Activated CD8-positive, alpha-beta T cell treated with anti-CD3 and anti-CD28 coated beads for 36 hours (primary cell): Measurements from ENCODE around the gene GOLPH3L. TPM values are rescaled to one million over a fixed set of nuclear protein-coding genes. Genes with fewer than 3 reads are reported as not detected.

Experiments used
- ATAC-seq: fragments of 200-7000 bp; cut with Tn5 transposase; one replicate; pipeline ENCODE4 v1.10.0; 2021; ENCODE audit warnings: mild to moderate bottlenecking, moderate library complexity
- CTCF ChIA-PET: fragments of 350-600 bp; sonication (Branson Sonifier 250); formaldehyde crosslinking; loops from one replicate; lab custom pipeline; 2021; ENCODE audit warnings: antibody characterized with exemption; lab: Charles Lee
- POLR2A ChIA-PET: fragments of 350-600 bp; sonication (Branson Sonifier 250); formaldehyde crosslinking; loops from one replicate; lab custom pipeline; 2021; ENCODE audit warnings: antibody characterized with exemption; lab: Charles Lee
- DNase-seq: peaks from one replicate; pipeline ENCODE4 v3.0.0-alpha.2; 2020
- H3K27ac Mint-ChIP-seq: one replicate; pipeline ENCODE4 v1.8.0; 2021; ENCODE audit warnings: mild to moderate bottlenecking, mixed read lengths
- H3K27me3 Mint-ChIP-seq: one replicate; pipeline ENCODE4 v1.8.0; 2021; ENCODE audit warnings: mixed read lengths
- H3K36me3 Mint-ChIP-seq: one replicate; pipeline ENCODE4 v1.8.0; 2021; ENCODE audit warnings: low read depth, mixed read lengths
- H3K4me1 Mint-ChIP-seq: one replicate; pipeline ENCODE4 v1.8.0; 2021; ENCODE audit warnings: low read depth, mixed read lengths
- H3K4me3 Mint-ChIP-seq: one replicate; pipeline ENCODE4 v1.8.0; 2021; ENCODE audit warnings: mild to moderate bottlenecking, moderate library complexity, mixed read lengths
- H3K9me3 Mint-ChIP-seq: one replicate; pipeline ENCODE4 v1.8.0; 2021; ENCODE audit warnings: mixed read lengths
- intact Hi-C: fragments of 100-400 bp; cut with micrococcal nuclease; formaldehyde crosslinking; loops from one replicate; pipeline ENCODE4 v1.10.0; 2022
- total RNA-seq, 2 experiments: library from RNA; stranded (reverse); gene quantifications; one replicate each; pipeline ENCODE4 v1.2.3, GENCODE V29; 2021
- TF ChIP-seq, protein P1 (sequence below): fragments of 200-600 bp; IDR thresholded peaks from one replicate; pipeline ENCODE4 v1.8.0; 2022; ENCODE audit warnings: antibody characterized with exemption, mild to moderate bottlenecking

GOLPH3L gene
- total RNA-seq, 2 experiments from 2014 or later, result 15.8 to 16.9 TPM

DNA sequence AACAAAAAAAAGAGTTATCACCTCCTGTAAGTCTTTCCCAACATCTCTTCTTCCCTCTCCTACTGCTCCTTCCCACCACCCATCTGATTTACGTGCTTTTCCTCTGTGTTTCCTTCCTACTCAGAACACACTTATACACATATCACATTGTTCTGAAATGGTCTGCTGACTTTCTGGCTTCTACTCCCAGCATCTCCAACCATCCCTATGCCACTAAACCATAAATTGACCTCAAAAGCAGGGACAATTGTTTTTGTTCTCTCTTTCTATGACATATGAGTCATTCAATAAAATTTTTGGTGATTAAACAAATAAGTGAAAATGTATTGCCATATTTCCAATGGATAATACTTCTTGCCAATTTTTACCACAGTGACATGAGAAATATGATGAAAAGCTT, 8.2 kb downstream of the GOLPH3L start:
- ATAC-seq (no peak), DNase-seq (no peak)
- Mint-ChIP-seq H3K9me3 (no peaks in the 10 kb centered on the region), H3K4me3 (no peak overlapping the region), H3K27me3 (no peaks in the 10 kb centered on the region), H3K4me1 (peaks cover 17% of the 10 kb centered on the region), H3K36me3 (peaks cover 10% of the 10 kb centered on the region), H3K27ac (no peak overlapping the region)
- POLR2A ChIA-PET, result interaction anchor here (0.6 to 0.7 kb wide), 2 partner anchors 141 to 297 kb away, joined by 3 read pairs; no protein-coding TSS in a partner anchor
- intact Hi-C loops, result no loop called here
- TF ChIP-seq, protein P1, sequence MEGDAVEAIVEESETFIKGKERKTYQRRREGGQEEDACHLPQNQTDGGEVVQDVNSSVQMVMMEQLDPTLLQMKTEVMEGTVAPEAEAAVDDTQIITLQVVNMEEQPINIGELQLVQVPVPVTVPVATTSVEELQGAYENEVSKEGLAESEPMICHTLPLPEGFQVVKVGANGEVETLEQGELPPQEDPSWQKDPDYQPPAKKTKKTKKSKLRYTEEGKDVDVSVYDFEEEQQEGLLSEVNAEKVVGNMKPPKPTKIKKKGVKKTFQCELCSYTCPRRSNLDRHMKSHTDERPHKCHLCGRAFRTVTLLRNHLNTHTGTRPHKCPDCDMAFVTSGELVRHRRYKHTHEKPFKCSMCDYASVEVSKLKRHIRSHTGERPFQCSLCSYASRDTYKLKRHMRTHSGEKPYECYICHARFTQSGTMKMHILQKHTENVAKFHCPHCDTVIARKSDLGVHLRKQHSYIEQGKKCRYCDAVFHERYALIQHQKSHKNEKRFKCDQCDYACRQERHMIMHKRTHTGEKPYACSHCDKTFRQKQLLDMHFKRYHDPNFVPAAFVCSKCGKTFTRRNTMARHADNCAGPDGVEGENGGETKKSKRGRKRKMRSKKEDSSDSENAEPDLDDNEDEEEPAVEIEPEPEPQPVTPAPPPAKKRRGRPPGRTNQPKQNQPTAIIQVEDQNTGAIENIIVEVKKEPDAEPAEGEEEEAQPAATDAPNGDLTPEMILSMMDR, result no peak
- CTCF ChIA-PET, result interaction anchor here (1.4 kb wide), 1 partner anchor 9 kb away, joined by 3 read pairs; the partner anchor contains the start of gene GOLPH3L

DNA sequence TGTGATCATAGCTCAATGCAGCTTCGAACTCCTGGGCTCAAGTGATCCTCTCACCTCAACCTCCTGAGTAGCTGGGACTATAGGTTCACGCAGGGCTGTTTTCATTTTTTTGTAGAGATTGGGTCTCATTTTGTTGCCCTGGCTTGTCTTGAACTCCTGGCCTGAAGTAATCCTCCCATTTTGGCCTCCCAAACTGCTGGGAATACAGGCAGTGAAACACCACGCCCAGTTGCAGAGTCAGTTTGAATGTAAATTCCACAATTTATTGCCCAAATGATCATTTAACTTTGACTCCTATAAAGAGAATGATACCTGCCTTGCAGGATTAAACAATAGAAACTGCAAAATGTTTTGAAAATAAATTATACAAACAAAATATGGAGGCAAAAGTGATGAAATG, 10.7 kb downstream of the GOLPH3L start:
- ChIA-PET POLR2A (no interaction called here), CTCF (interaction anchor here (1.5 kb wide), 1 partner anchor 11 kb away, joined by 3 read pairs; the partner anchor contains the start of gene GOLPH3L)
- TF ChIP-seq, protein P1, result no peak
- no peak overlapping the region for H3K4me3 Mint-ChIP-seq
- intact Hi-C loops, result no loop called here
- H3K27me3 Mint-ChIP-seq, result no peaks in the 10 kb centered on the region
- H3K27ac Mint-ChIP-seq, result no peak overlapping the region
- ATAC-seq, result no peak
- no peak for DNase-seq
- peaks cover 12% of the 10 kb centered on the region for H3K4me1 Mint-ChIP-seq
- H3K9me3 Mint-ChIP-seq, result no peaks in the 10 kb centered on the region
- H3K36me3 Mint-ChIP-seq, result peaks cover 9% of the 10 kb centered on the region

DNA sequence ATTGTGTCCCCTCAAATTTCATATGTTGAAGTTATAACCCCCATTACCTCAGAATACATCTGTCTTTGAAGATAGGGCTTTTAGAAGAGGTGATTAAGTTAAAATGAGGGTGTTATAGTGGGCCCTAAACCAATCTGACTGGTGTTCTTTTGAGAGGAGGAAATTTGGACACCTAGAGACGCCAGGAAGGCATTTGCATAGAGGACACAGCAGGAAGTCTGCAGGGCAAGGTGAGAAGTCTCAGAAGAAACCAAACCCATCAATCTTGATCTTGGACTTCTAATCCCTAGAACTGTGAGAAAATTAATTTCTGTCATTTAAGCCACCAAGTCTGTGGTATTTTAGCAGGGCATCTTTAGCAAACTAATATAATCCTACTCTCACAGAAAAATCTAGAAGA, 13.0 kb downstream of the GOLPH3L start:
- TF ChIP-seq, protein P1, result no peak
- Mint-ChIP-seq H3K36me3 (peaks cover 6% of the 10 kb centered on the region), H3K9me3 (no peaks in the 10 kb centered on the region), H3K4me1 (peaks cover 13% of the 10 kb centered on the region), H3K27ac (peak overlapping the region; percentile 79), H3K4me3 (no peak overlapping the region), H3K27me3 (no peaks in the 10 kb centered on the region)
- DNase-seq (no peak), ATAC-seq (no peak)
- intact Hi-C loops, result no loop called here
- ChIA-PET CTCF (interaction anchor here (0.8 to 1.5 kb wide), 2 partner anchors 37 to 57 kb away, joined by 3 to 4 read pairs; no protein-coding TSS in a partner anchor), POLR2A (interaction anchor here (1.3 kb wide), 1 partner anchor 106 kb away, joined by 4 read pairs; no protein-coding TSS in a partner anchor)

DNA sequence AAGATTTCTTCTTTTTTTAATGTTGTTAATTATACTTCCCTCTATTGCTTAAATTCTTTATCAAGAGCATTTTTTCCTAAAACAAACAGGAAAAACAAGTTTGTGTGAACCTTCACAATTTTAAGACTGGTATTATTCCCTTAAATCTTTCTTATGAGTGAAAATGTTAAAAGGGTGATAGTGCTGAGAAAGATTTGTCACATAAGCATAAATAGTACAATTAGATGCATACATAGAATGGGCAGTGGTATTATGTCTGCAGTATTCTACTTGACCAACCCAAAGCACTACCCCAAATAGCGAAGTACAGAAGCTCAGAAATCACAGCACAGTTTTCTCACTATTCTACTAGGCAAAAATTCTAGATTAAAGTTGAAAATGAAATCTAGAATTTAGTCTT, 18.0 kb downstream of the GOLPH3L start:
- POLR2A ChIA-PET, result no interaction called here
- no peak overlapping the region for H3K4me3 Mint-ChIP-seq
- no peaks in the 10 kb centered on the region for H3K27me3 Mint-ChIP-seq
- no peak for ATAC-seq
- TF ChIP-seq, protein P1, result no peak
- H3K4me1 Mint-ChIP-seq, result peaks cover 15% of the 10 kb centered on the region
- CTCF ChIA-PET, result interaction anchor here (0.8 kb wide), 1 partner anchor 13 kb away, joined by 3 read pairs; no protein-coding TSS in a partner anchor
- DNase-seq, result no peak
- H3K36me3 Mint-ChIP-seq, result peaks cover 8% of the 10 kb centered on the region
- intact Hi-C loops, result no loop called here
- H3K27ac Mint-ChIP-seq, result no peak overlapping the region
- no peaks in the 10 kb centered on the region for H3K9me3 Mint-ChIP-seq

DNA sequence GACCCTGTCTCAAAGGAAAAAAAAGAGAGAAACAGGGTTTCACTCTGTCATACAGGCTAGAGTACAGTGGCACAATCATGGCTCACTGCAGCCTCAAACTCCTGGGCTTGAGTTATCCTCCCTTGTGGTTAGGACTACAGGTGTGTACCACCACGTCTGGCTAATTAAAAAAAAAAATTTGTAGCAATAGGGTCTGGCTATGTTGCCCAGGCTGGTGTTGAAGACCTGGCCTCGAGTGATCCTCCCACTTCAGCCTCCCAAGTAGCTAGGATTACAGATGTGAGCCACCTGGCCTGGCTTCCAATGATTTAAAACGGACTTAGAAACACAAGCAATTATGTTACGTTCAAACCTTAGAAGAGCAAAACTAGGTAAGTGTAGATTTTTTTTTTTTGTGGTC, 22.1 kb downstream of the GOLPH3L start:
- H3K9me3 Mint-ChIP-seq, result no peaks in the 10 kb centered on the region
- POLR2A ChIA-PET, result interaction anchor here (0.9 kb wide), 1 partner anchor 188 kb away, joined by 3 read pairs; the partner anchor contains the start of gene TARS2
- no peak overlapping the region for H3K4me3 Mint-ChIP-seq
- H3K27me3 Mint-ChIP-seq, result no peaks in the 10 kb centered on the region
- DNase-seq, result no peak
- CTCF ChIA-PET, result interaction anchor here (0.6 to 1.2 kb wide), 2 partner anchors 16 to 487 kb away, joined by 3 read pairs; no protein-coding TSS in a partner anchor
- TF ChIP-seq, protein P1, result no peak
- H3K4me1 Mint-ChIP-seq, result peaks cover 6% of the 10 kb centered on the region
- H3K27ac Mint-ChIP-seq, result no peak overlapping the region
- peaks cover 2% of the 10 kb centered on the region for H3K36me3 Mint-ChIP-seq
- intact Hi-C loops, result no loop called here
- ATAC-seq, result no peak
